GM12874 (cell line): ENCODE data around the gene EMX2.

Experiments
- CTCF ChIP-seq: IDR thresholded peaks from 2 replicates; pipeline ENCODE4 v1.5.1; 2011; ENCODE audit warnings: low read depth, mild to moderate bottlenecking, control low read depth, low read length, moderate library complexity; ENCODE audit not compliant: insufficient read depth

The EMX2 gene

DNA sequence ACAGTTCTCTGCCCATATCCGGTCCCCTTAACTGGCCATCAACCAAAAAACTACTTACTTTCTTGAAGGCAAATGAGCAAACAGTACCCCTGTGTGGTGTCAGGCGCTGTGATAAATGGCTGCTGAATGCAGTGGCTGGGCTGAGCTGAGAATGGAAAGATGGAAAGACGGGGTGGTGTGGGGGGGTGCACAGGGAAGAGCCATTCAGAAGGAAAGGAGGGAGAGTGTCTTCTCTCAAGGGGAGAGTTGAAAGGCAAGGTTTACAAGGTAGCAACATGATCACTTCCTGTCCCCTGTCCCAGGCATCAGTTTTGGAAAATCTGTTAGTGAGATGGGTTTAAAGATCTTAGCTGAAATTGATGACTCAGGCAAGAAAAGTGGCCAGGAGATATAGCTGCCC lies 22.5 kb downstream of the EMX2 start:
- TF ChIP-seq CTCF = no peak

DNA sequence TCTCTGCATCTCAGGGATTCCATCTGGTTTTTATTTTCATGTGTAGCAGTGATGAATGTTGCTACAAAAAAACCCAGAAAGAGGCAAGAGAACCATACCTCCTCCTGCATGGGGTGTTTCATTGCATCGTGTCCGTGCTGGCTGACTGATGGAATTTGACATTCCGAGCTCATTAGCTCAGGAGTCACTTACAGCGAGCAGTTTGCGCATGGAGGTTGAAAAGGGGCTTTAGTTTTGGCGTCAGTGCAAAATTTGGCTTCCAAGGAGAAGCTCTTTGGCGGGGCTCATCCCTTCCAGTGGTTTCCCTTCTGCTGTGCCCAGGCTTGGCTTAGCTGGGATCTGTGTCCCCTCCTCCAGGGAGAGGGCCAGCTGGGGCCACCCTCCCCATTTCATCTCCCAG lies 25.8 kb downstream of the EMX2 start:
- no peak for TF ChIP-seq CTCF

GRCh38 chr10:117569610-117570390 lies 27.3 kb downstream of the EMX2 start:
- no peak for TF ChIP-seq CTCF

- no peak for TF ChIP-seq CTCF
These were observed 28.3 kb downstream of the EMX2 start for GRCh38 chr10:117570880-117571279.

GRCh38 chr10:117574498-117575146 lies 32.1 kb downstream of the EMX2 start:
- no peak for TF ChIP-seq CTCF

GRCh38 chr10:117578490-117578889 lies 35.9 kb downstream of the EMX2 start:
- TF ChIP-seq CTCF = no peak

- TF ChIP-seq CTCF = no peak
These were observed 36.5 kb downstream of the EMX2 start for GRCh38 chr10:117578999-117579590.
